ENCODE results near the gene COL5A1.

The COL5A1 gene

GRCh38 chr9:134863941-134864820 lies 222.6 kb downstream of the COL5A1 start:
- no peaks in the 10 kb centered on the region for H3K9me3 Mint-ChIP-seq (ENCODE audit: low read depth)

GRCh38 chr9:134864821-134865190 lies 223.2 kb downstream of the COL5A1 start:
- Mint-ChIP-seq H3K4me3 (no peak overlapping the region), H3K9me3 (ENCODE audit: low read depth) (no peaks in the 10 kb centered on the region), H3K4me1 (ENCODE audit: low read depth) (no peaks in the 10 kb centered on the region), H3K27ac (no peak overlapping the region), H3K36me3 (no peaks in the 10 kb centered on the region), H3K27me3 (no peaks in the 10 kb centered on the region)

More at GRCh38 chr9:134863941-134864820, 222.6 kb downstream of the COL5A1 start:
- Mint-ChIP-seq H3K4me1 (ENCODE audit: low read depth) (no peaks in the 10 kb centered on the region), H3K27me3 (no peaks in the 10 kb centered on the region), H3K4me3 (no peak overlapping the region), H3K36me3 (no peaks in the 10 kb centered on the region), H3K27ac (no peak overlapping the region)

- Mint-ChIP-seq H3K27ac (no peak overlapping the region), H3K9me3 (ENCODE audit: low read depth) (no peaks in the 10 kb centered on the region), H3K27me3 (no peaks in the 10 kb centered on the region), H3K4me1 (ENCODE audit: low read depth) (no peaks in the 10 kb centered on the region), H3K4me3 (no peak overlapping the region), H3K36me3 (no peaks in the 10 kb centered on the region)
Measured at GRCh38 chr9:134867917-134868750, 226.5 kb downstream of the COL5A1 start.

- Mint-ChIP-seq H3K9me3 (ENCODE audit: low read depth) (no peaks in the 10 kb centered on the region), H3K27ac (no peak overlapping the region), H3K4me1 (ENCODE audit: low read depth) (no peaks in the 10 kb centered on the region), H3K27me3 (no peaks in the 10 kb centered on the region), H3K4me3 (no peak overlapping the region), H3K36me3 (no peaks in the 10 kb centered on the region)
Measured at GRCh38 chr9:134868751-134869553, 227.3 kb downstream of the COL5A1 start.

- Mint-ChIP-seq H3K36me3 (no peaks in the 10 kb centered on the region), H3K27me3 (peaks cover 2% of the 10 kb centered on the region), H3K4me3 (no peak overlapping the region), H3K9me3 (ENCODE audit: low read depth) (no peaks in the 10 kb centered on the region), H3K4me1 (ENCODE audit: low read depth) (no peaks in the 10 kb centered on the region), H3K27ac (no peak overlapping the region)
Measured at GRCh38 chr9:134869554-134870300, 228.1 kb downstream of the COL5A1 start.

GRCh38 chr9:134870301-134870694 lies 228.7 kb downstream of the COL5A1 start:
- no peak overlapping the region for H3K27ac Mint-ChIP-seq
- H3K27me3 Mint-ChIP-seq: peaks cover 2% of the 10 kb centered on the region
- no peak overlapping the region for H3K4me3 Mint-ChIP-seq
- no peaks in the 10 kb centered on the region for H3K9me3 Mint-ChIP-seq (ENCODE audit: low read depth)
- H3K4me1 Mint-ChIP-seq (ENCODE audit: low read depth): no peaks in the 10 kb centered on the region
- no peaks in the 10 kb centered on the region for H3K36me3 Mint-ChIP-seq

- Mint-ChIP-seq H3K4me1 (ENCODE audit: low read depth) (no peaks in the 10 kb centered on the region), H3K4me3 (no peak overlapping the region), H3K36me3 (no peaks in the 10 kb centered on the region), H3K9me3 (ENCODE audit: low read depth) (no peaks in the 10 kb centered on the region), H3K27me3 (peaks cover 2% of the 10 kb centered on the region), H3K27ac (no peak overlapping the region)
Measured at GRCh38 chr9:134870746-134871662, 229.4 kb downstream of the COL5A1 start.

GRCh38 chr9:134871697-134872340 lies 230.2 kb downstream of the COL5A1 start:
- no peaks in the 10 kb centered on the region for H3K4me1 Mint-ChIP-seq (ENCODE audit: low read depth)
- no peak overlapping the region for H3K4me3 Mint-ChIP-seq
- H3K27me3 Mint-ChIP-seq: peaks cover 2% of the 10 kb centered on the region
- H3K9me3 Mint-ChIP-seq (ENCODE audit: low read depth): no peaks in the 10 kb centered on the region
- H3K36me3 Mint-ChIP-seq: no peaks in the 10 kb centered on the region
- no peak overlapping the region for H3K27ac Mint-ChIP-seq

- Mint-ChIP-seq H3K4me3 (no peak overlapping the region), H3K4me1 (ENCODE audit: low read depth) (no peaks in the 10 kb centered on the region), H3K27me3 (peaks cover 2% of the 10 kb centered on the region), H3K9me3 (ENCODE audit: low read depth) (no peaks in the 10 kb centered on the region), H3K27ac (no peak overlapping the region), H3K36me3 (no peaks in the 10 kb centered on the region)
Measured at GRCh38 chr9:134872482-134873231, 231.1 kb downstream of the COL5A1 start.

- Mint-ChIP-seq H3K9me3 (ENCODE audit: low read depth) (no peaks in the 10 kb centered on the region), H3K4me3 (no peak overlapping the region), H3K36me3 (no peaks in the 10 kb centered on the region), H3K27me3 (peaks cover 2% of the 10 kb centered on the region), H3K27ac (no peak overlapping the region), H3K4me1 (ENCODE audit: low read depth) (no peaks in the 10 kb centered on the region)
Measured at GRCh38 chr9:134875371-134875770, 233.8 kb downstream of the COL5A1 start.

- H3K27me3 Mint-ChIP-seq: peaks cover 2% of the 10 kb centered on the region
- no peaks in the 10 kb centered on the region for H3K36me3 Mint-ChIP-seq
- no peaks in the 10 kb centered on the region for H3K9me3 Mint-ChIP-seq (ENCODE audit: low read depth)
- no peak overlapping the region for H3K4me3 Mint-ChIP-seq
- no peaks in the 10 kb centered on the region for H3K4me1 Mint-ChIP-seq (ENCODE audit: low read depth)
- no peak overlapping the region for H3K27ac Mint-ChIP-seq
Measured at GRCh38 chr9:134877541-134877940, 235.9 kb downstream of the COL5A1 start.

GRCh38 chr9:134879664-134880483 lies 238.3 kb downstream of the COL5A1 start:
- Mint-ChIP-seq H3K4me3 (no peak overlapping the region), H3K27me3 (no peaks in the 10 kb centered on the region)

More at GRCh38 chr9:134879664-134880483, 238.3 kb downstream of the COL5A1 start:
- Mint-ChIP-seq H3K9me3 (ENCODE audit: low read depth) (no peaks in the 10 kb centered on the region), H3K27ac (no peak overlapping the region), H3K36me3 (no peaks in the 10 kb centered on the region), H3K4me1 (ENCODE audit: low read depth) (no peaks in the 10 kb centered on the region)

All from activated naive CD8-positive, alpha-beta T cell (primary cell).